Gastrocnemius medialis (tissue), 4 donors: ENCODE measurements around the gene GVQW3.

Source experiments
- POLR2A ChIP-seq, 2 donors: fragments of 450-650 bp; IDR thresholded peaks; one replicate each; pipeline ENCODE4 v1.6.1; 2017; ENCODE audit warnings: antibody characterized with exemption in 2 of 2, mild to moderate bottlenecking in 2 of 2, moderate library complexity in 2 of 2
- TF ChIP-seq, protein P1 (sequence below), 5 experiments: fragments of 450-650 bp in 3 of 5; fragments of 200-600 bp in 2 of 5; sonication (generic) in 2 of 5; IDR thresholded peaks in 4 of 5; conservative IDR thresholded peaks in 1 of 5; 1 replicate in 4 of 5; 2 replicates in 1 of 5; pipeline ENCODE4 v1.5.1; 2016 to 2019; ENCODE audit warnings: antibody characterized with exemption in 5 of 5, mild to moderate bottlenecking in 3 of 5, moderate library complexity in 3 of 5

DNA sequence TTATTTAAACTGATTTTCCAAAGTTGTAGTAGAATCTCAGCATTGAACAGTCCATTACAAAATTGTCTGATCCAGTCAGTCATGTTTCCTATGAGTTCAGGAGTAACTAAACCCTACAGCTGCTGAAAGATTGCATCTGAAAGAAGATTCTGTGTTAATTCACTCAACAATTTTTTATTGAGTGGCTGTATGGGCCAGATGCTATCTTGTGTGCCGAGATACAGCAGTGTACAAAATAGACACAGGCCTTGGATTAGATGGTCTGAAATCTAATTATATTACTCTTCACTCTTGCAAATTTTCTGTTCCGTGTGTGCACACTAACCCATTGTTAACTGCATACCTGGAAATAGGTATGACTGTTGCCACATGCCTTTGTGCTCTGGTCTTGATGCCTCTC lies 7.3 kb downstream of the GVQW3 start:
- TF ChIP-seq, protein P1, sequence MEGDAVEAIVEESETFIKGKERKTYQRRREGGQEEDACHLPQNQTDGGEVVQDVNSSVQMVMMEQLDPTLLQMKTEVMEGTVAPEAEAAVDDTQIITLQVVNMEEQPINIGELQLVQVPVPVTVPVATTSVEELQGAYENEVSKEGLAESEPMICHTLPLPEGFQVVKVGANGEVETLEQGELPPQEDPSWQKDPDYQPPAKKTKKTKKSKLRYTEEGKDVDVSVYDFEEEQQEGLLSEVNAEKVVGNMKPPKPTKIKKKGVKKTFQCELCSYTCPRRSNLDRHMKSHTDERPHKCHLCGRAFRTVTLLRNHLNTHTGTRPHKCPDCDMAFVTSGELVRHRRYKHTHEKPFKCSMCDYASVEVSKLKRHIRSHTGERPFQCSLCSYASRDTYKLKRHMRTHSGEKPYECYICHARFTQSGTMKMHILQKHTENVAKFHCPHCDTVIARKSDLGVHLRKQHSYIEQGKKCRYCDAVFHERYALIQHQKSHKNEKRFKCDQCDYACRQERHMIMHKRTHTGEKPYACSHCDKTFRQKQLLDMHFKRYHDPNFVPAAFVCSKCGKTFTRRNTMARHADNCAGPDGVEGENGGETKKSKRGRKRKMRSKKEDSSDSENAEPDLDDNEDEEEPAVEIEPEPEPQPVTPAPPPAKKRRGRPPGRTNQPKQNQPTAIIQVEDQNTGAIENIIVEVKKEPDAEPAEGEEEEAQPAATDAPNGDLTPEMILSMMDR (IDR thresholded peaks at IDR 0.05 in 4 of 5, conservative IDR thresholded peaks at IDR 0.05 in 1 of 5), result no peak
- no peak for TF ChIP-seq POLR2A (IDR thresholded peaks at IDR 0.05)
